ENCODE measurements around the gene THADA. TPM values are rescaled to one million over a fixed set of nuclear protein-coding genes. Genes with fewer than 3 reads are reported as not detected.

THADA gene
- total and polyA plus RNA-seq, 8 donors, result 32.9 to 42.7 (median 37.2) TPM

DNA sequence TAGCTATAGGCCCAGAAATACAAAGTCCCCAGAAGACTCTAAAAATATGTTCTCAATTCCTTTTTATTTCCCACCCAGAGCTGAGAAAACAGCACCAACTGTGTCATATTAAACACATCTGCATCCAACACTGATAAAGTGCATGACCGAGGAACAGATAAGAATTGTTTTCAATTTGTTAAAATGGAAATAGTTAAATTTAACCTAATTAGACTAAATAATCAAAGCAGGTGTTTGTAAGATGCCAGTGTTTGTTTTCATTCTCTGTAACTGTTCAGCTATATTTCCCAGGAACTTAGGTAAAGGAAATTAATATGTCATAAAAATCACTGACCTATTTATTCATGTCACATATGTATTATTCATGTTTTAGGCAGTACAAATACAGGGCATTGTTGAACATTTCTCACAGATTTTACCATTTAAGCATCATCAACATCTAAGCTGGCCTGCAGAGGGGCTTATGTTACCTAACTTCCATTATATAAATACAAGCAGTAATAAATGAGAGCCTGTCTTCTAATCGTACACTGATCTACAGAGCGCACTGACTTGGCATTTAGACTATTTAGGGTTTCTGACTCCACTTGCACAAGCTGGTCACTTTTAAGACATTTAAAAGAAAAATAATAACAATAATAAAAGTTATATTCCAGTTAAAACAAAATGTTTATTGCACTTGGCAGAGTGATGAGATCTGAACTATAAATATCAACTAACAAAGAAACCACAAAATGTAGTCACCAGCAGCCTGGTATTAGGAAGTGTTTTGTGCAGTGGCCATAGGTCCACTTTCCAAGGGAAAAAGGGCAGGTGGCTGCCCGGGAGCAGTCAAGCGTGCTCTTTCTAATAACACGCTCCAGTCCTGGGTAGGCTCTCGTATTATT lies 282.8 kb downstream of the THADA start:
- no peaks in the 10 kb centered on the region for H3K9me3 ChIP-seq
- ATAC-seq, result peak; percentile 26
- intact Hi-C loops (cut with DNase I), result no loop called here
- TF ChIP-seq, protein P1, sequence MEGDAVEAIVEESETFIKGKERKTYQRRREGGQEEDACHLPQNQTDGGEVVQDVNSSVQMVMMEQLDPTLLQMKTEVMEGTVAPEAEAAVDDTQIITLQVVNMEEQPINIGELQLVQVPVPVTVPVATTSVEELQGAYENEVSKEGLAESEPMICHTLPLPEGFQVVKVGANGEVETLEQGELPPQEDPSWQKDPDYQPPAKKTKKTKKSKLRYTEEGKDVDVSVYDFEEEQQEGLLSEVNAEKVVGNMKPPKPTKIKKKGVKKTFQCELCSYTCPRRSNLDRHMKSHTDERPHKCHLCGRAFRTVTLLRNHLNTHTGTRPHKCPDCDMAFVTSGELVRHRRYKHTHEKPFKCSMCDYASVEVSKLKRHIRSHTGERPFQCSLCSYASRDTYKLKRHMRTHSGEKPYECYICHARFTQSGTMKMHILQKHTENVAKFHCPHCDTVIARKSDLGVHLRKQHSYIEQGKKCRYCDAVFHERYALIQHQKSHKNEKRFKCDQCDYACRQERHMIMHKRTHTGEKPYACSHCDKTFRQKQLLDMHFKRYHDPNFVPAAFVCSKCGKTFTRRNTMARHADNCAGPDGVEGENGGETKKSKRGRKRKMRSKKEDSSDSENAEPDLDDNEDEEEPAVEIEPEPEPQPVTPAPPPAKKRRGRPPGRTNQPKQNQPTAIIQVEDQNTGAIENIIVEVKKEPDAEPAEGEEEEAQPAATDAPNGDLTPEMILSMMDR (IDR thresholded peaks at IDR 0.05), result no peak
- peak overlapping the region; percentile 10 to 44 for H3K27ac ChIP-seq
- DNase-seq, result no peak
- no peaks in the 10 kb centered on the region for H3K27me3 ChIP-seq
- H3K36me3 ChIP-seq, result no peaks in the 10 kb centered on the region
- no peak overlapping the region for H3K4me3 ChIP-seq
- peaks cover 5 to 33% of the 10 kb centered on the region in 2 donors for H3K4me1 ChIP-seq

DNA sequence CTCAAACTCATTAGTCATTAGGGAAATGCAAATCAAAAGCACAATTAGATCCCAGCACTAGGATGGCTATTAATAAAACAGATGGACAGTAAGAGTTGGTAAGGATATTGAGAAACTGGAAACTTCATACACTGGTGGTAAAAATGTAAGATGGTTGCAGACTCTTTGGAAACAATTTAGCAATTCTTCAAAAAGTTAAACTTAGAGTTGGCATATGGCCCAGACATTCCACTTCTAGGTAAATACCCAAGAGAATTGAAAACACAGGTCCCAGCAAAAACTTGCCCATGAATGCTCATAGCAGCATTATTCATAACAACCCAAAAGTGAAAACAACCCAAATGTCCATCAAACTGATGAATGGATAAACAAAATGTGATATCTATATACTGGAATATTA lies 284.6 kb downstream of the THADA start:
- Histone ChIP-seq H3K27me3 (no peaks in the 10 kb centered on the region), H3K36me3 (no peaks in the 10 kb centered on the region), H3K9me3 (no peaks in the 10 kb centered on the region), H3K27ac (peak overlapping the region in 1 of 2 donors; percentile 44), H3K4me3 (no peak overlapping the region), H3K4me1 (peaks cover 5 to 33% of the 10 kb centered on the region in 2 donors)
- intact Hi-C loops (cut with DNase I), result no loop called here
- peak in 1 of 4 donors; percentile 70 for DNase-seq
- ATAC-seq, result peak; percentile 69
- TF ChIP-seq, protein P1 (IDR thresholded peaks at IDR 0.05), result no peak

DNA sequence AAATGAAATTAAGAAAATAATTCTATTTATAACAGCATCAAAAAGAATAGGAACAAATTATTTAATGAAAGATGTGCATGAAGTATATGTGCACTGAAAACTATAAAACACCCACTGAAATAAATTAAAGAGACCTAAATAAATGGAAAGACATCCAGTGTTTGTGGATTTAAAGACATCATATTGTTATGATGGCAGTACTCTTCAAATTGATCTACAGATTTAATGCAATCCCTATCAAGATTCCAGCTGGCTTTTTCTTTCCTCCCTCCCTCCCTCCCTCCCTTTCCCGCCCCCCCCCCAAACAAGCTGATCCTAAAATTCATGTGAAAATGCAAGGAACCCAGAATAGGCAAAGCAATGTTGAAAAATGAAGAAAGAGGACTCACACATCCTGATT lies 285.9 kb downstream of the THADA start:
- intact Hi-C loops (cut with DNase I), result no loop called here
- Histone ChIP-seq H3K36me3 (no peaks in the 10 kb centered on the region), H3K4me3 (no peak overlapping the region), H3K27me3 (no peaks in the 10 kb centered on the region), H3K4me1 (peaks cover 11 to 42% of the 10 kb centered on the region in 2 donors), H3K9me3 (no peaks in the 10 kb centered on the region), H3K27ac (no peak overlapping the region)
- ATAC-seq, result no peak
- TF ChIP-seq, protein P1 (IDR thresholded peaks at IDR 0.05), result no peak
- DNase-seq, result no peak

DNA sequence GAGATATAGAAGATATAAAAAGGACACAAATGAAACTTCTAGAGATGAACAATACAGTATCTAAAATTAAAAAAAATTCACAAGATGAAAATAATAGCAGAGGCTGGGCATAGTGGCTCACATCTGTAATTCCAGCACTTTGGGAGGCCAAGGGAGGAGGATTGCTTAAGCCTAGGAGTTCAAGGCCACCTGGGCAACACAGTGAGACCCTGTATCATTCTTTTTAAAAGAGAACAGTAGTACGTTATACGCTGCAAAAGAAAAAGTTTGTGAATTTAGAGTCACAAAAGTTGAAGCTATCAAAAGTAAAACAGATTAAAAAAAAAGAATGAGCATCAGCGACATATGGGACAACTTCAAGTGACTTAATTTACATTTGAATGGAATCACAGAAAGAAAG lies 287.9 kb downstream of the THADA start:
- no peak overlapping the region for H3K27ac ChIP-seq
- no peaks in the 10 kb centered on the region for H3K27me3 ChIP-seq
- ATAC-seq (no peak), DNase-seq (no peak)
- H3K4me3 ChIP-seq, result no peak overlapping the region
- TF ChIP-seq, protein P1 (IDR thresholded peaks at IDR 0.05), result no peak
- peaks cover 11 to 42% of the 10 kb centered on the region in 2 donors for H3K4me1 ChIP-seq
- H3K9me3 ChIP-seq, result no peaks in the 10 kb centered on the region
- no peaks in the 10 kb centered on the region for H3K36me3 ChIP-seq
- intact Hi-C loops (cut with DNase I), result no loop called here

DNA sequence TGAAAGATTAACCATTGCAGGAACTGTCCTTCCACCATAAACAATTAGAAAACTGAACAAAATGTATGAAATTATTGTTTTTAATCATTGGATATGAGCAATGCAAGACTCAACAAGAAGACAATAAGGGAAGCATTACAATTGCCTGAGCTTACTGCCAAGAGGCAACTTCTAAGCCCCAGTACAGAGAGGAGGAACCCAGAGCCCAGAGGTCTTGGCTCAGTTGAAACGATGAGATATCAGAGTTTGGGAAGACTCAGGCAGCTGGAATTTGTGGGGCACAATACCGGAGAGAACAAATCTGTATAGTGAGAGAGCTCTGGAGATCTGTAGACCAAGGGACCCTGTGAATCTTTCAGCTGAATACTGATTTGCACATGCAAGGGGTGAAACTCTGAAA lies 288.8 kb downstream of the THADA start:
- Histone ChIP-seq H3K36me3 (no peaks in the 10 kb centered on the region), H3K27ac (no peak overlapping the region), H3K9me3 (no peaks in the 10 kb centered on the region), H3K4me3 (no peak overlapping the region), H3K27me3 (no peaks in the 10 kb centered on the region), H3K4me1 (peaks cover 15 to 35% of the 10 kb centered on the region in 2 donors)
- intact Hi-C loops (cut with DNase I), result no loop called here
- DNase-seq (no peak), ATAC-seq (no peak)
- TF ChIP-seq, protein P1 (IDR thresholded peaks at IDR 0.05), result no peak
